Measurements from ENCODE around the gene ADO. TPM values are rescaled to one million over a fixed set of nuclear protein-coding genes. Genes with fewer than 3 reads are reported as not detected.

Gene ADO
- total RNA-seq, 1 experiment from 2014 or later: 13.6 TPM

DNA sequence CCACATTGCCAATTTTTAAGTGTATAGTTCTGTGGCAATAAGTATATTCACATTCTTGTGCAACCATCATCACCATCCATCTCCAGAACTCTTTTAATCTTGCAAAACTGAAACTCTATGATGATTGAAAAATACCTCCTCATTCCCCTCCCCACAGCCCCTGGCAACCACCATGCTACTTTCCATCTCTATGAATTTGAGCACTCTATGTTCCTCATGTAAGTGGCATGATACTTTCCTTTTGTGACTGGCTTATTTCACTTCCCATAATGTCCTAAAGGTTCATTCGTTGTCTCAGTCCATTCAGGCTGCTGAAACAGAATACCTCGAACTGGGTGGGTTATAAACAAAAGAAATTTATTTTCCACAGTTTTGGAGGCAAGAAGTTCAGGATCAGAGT, 35.1 kb downstream of the ADO start:
- intact Hi-C loops (cut with micrococcal nuclease; ENCODE audit: unreplicated experiment): no loop called here
- TF ChIP-seq, protein P1, sequence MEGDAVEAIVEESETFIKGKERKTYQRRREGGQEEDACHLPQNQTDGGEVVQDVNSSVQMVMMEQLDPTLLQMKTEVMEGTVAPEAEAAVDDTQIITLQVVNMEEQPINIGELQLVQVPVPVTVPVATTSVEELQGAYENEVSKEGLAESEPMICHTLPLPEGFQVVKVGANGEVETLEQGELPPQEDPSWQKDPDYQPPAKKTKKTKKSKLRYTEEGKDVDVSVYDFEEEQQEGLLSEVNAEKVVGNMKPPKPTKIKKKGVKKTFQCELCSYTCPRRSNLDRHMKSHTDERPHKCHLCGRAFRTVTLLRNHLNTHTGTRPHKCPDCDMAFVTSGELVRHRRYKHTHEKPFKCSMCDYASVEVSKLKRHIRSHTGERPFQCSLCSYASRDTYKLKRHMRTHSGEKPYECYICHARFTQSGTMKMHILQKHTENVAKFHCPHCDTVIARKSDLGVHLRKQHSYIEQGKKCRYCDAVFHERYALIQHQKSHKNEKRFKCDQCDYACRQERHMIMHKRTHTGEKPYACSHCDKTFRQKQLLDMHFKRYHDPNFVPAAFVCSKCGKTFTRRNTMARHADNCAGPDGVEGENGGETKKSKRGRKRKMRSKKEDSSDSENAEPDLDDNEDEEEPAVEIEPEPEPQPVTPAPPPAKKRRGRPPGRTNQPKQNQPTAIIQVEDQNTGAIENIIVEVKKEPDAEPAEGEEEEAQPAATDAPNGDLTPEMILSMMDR (conservative IDR thresholded peaks at IDR 0.05): no peak
- TF ChIP-seq EZH2 (IDR thresholded peaks at IDR 0.05; ENCODE audit: low read depth): no peak
- Histone ChIP-seq H4K20me1 (ENCODE audit: insufficient read depth) (no peaks in the 10 kb centered on the region), H3F3A (ENCODE audit: insufficient read depth, low read depth) (no peaks in the 10 kb centered on the region), H3K4me1 (replicated peaks; ENCODE audit: insufficient read depth) (no peaks in the 10 kb centered on the region), H2AFZ (no peak overlapping the region), H3K27me3 (ENCODE audit: insufficient read depth, low read depth) (no peaks in the 10 kb centered on the region), H3K36me3 (ENCODE audit: low read depth) (no peaks in the 10 kb centered on the region), H3K4me2 (no peak overlapping the region), H3K9me3 (ENCODE audit: insufficient read depth, low read depth) (no peaks in the 10 kb centered on the region; the same call in 1 of the 2 replicates), H3K27ac (no peak overlapping the region), H3K9me2 (ENCODE audit: insufficient read depth) (no peaks in the 10 kb centered on the region; the same call in 1 of the 2 replicates), H3K4me3 (no peak overlapping the region), H3K79me2 (ENCODE audit: low read depth) (no peaks in the 10 kb centered on the region)
- CTCF ChIA-PET: no interaction called here
- no peak for DNase-seq
- POLR2A ChIA-PET (ENCODE audit: unreplicated experiment): no interaction called here
- BruUV-seq (replicated peaks): no TSS peak

DNA sequence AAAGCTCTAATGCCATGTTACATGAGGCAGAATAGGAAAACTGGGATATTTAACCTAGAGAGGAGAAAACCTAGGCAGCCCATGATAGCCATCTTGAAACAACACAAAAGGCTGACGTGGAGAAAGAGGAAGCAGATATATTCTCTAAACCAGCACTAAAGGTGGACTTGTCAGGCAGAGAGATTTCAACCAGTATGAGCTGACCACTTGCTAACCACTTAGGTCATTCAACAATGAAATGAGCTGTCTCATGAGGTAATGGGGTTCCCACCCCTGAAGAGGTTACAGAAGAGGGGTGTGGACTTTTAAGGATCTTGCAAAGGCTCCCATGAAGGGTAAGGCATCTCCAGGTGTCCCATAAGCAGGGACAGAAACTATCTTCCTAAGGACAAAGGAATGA, 38.5 kb downstream of the ADO start:
- no TSS peak for BruUV-seq (replicated peaks)
- no peaks in the 10 kb centered on the region for H4K20me1 ChIP-seq (ENCODE audit: insufficient read depth)
- CTCF ChIA-PET: no interaction called here
- no peaks in the 10 kb centered on the region for H3F3A ChIP-seq (ENCODE audit: insufficient read depth, low read depth)
- H2AFZ ChIP-seq: no peak overlapping the region
- intact Hi-C loops (cut with micrococcal nuclease; ENCODE audit: unreplicated experiment): no loop called here
- no peak overlapping the region for H3K4me2 ChIP-seq
- no peak for DNase-seq
- H3K36me3 ChIP-seq (ENCODE audit: low read depth): no peaks in the 10 kb centered on the region
- POLR2A ChIA-PET (ENCODE audit: unreplicated experiment): no interaction called here
- no peak overlapping the region for H3K4me3 ChIP-seq
- no peak overlapping the region for H3K27ac ChIP-seq
- H3K79me2 ChIP-seq (ENCODE audit: low read depth): no peaks in the 10 kb centered on the region
- TF ChIP-seq, protein P1 (conservative IDR thresholded peaks at IDR 0.05): no peak
- TF ChIP-seq EZH2 (IDR thresholded peaks at IDR 0.05; ENCODE audit: low read depth): no peak
- no peaks in the 10 kb centered on the region; the same call in 1 of the 2 replicates for H3K9me2 ChIP-seq (ENCODE audit: insufficient read depth)
- H3K4me1 ChIP-seq (replicated peaks; ENCODE audit: insufficient read depth): no peaks in the 10 kb centered on the region
- no peaks in the 10 kb centered on the region; the same call in none of the 2 replicates for H3K9me3 ChIP-seq (ENCODE audit: insufficient read depth, low read depth)
- H3K27me3 ChIP-seq (ENCODE audit: insufficient read depth, low read depth): no peaks in the 10 kb centered on the region

- no peaks in the 10 kb centered on the region for H3K4me1 ChIP-seq (replicated peaks; ENCODE audit: insufficient read depth)
- H4K20me1 ChIP-seq (ENCODE audit: insufficient read depth): no peaks in the 10 kb centered on the region
- no peak overlapping the region for H3K4me2 ChIP-seq
- no peaks in the 10 kb centered on the region for H3F3A ChIP-seq (ENCODE audit: insufficient read depth, low read depth)
- DNase-seq: no peak
- intact Hi-C loops (cut with micrococcal nuclease; ENCODE audit: unreplicated experiment): no loop called here
- H3K9me3 ChIP-seq (ENCODE audit: insufficient read depth, low read depth): no peaks in the 10 kb centered on the region; the same call in 1 of the 2 replicates
- H2AFZ ChIP-seq: no peak overlapping the region
- H3K36me3 ChIP-seq (ENCODE audit: low read depth): no peaks in the 10 kb centered on the region
- TF ChIP-seq, protein P1 (conservative IDR thresholded peaks at IDR 0.05): no peak
- TF ChIP-seq EZH2 (IDR thresholded peaks at IDR 0.05; ENCODE audit: low read depth): no peak
- BruUV-seq (replicated peaks): no TSS peak
- H3K79me2 ChIP-seq (ENCODE audit: low read depth): no peaks in the 10 kb centered on the region
- POLR2A ChIA-PET (ENCODE audit: unreplicated experiment): no interaction called here
- no peak overlapping the region for H3K27ac ChIP-seq
- H3K9me2 ChIP-seq (ENCODE audit: insufficient read depth): no peaks in the 10 kb centered on the region; the same call in 1 of the 2 replicates
- CTCF ChIA-PET: no interaction called here
- H3K4me3 ChIP-seq: no peak overlapping the region
- no peaks in the 10 kb centered on the region for H3K27me3 ChIP-seq (ENCODE audit: insufficient read depth, low read depth)
These were observed 39.1 kb downstream of the ADO start for GRCh38 chr10:62843600-62843999.
